Kidney tubule cell (primary cell): ENCODE results near the gene SH3RF3.

Experiments used
- DNase-seq: peaks from one replicate; pipeline ENCODE4 v3.0.0-alpha.2; 2018; ENCODE audit warnings: low spot score

The SH3RF3 gene

DNA sequence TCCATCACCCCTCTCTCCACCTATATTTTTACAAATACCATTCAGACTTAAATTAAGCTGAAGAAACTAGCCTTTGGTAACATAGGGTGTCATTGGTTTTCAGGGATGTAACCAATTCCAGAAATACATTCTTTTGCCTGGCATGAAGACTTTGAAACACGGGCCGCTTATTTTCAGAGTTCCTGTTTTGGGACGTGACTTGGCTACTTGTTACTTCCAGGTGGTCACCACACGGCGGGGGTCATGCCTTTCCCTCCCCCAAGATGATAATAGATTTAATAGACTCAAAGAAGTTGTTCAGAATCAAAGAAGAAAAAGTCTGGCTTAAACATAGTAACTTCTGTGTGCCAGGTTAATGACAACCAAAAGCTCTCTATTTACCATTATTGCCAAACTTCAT is 374.2 kb downstream of the SH3RF3 start:
- DNase-seq, result no peak

DNA sequence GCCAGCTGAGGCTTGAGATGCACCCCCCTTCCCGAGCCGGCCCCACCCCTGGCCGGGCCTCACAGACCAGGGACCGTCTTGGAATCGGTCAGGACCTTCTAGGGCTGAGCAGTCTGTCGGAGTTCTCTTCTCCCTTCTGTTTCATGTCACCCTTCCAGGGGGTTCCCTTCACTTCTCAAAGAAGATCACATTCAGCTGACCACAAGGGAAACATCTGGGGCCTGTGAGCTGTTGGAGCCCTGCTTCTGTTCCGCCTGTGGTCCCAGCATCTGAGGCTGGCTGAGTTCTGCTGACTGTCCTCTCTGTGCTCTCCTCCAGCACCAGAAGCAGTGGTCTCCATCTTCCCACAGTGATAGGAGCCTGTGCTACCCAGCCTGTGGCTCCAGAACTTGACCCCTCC is 378.2 kb downstream of the SH3RF3 start:
- DNase-seq, result no peak

DNA sequence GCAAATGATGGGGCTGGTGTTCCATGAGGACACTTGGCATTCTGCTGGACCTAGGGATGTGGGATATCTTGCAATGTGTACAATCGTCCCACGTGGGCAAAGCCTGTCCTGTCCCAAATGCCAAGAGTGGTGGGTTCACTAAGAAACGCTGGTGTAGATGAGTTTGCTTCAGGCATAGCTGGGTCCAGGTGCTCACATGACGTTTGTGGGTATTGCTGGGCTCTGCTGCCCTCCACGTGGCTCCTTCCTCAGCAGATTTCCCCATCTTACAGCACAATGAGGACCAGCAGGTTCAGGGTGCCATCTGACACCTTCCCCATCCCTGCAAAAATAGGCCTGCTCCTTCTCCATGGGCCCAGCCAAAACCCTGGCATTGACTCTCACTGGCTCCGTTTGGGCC is 378.8 kb downstream of the SH3RF3 start:
- DNase-seq, result no peak

DNA sequence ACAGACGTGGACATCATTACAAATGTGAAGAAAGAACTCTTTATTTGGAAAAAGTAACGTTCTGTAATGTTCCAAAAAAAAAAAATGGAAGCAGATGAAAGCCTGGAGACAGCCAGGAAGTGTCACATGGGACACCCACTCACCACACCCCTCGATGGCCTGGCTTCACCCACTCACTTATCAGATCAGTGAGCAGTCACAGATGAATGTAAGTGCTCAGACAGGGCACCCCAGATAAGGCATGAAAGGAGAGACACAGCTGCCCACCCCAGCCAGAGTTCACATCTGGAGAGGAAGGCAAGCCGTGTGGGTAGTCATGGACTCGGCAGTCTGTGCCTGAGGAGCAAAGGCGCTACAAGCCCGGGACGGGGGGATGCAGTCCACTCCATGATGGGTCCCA is 379.6 kb downstream of the SH3RF3 start:
- no peak for DNase-seq

GRCh38 chr2:109510136-109511028 is 381.4 kb downstream of the SH3RF3 start:
- peak; percentile 75 for DNase-seq

DNA sequence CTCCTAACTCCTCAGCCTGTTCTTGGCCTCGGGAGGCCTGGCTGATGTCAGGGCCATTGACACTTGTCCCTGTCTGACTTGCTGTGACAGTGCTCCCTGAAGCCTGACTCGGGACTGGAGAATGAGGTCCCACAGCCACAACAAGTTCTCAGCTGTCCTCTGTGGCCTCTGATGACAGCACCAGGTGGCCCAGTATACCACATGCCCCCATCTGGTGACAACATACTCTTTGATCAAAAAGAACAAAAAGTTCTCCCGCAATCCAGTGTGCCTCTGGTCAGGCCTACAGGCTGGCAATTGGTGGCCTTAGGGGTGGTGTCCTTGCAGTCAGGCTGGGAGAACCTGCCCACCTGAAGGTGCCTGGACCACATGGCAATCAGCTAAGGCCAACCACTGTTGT is 382.2 kb downstream of the SH3RF3 start:
- no peak for DNase-seq

GRCh38 chr2:109512076-109512475 is 383.1 kb downstream of the SH3RF3 start:
- no peak for DNase-seq

DNA sequence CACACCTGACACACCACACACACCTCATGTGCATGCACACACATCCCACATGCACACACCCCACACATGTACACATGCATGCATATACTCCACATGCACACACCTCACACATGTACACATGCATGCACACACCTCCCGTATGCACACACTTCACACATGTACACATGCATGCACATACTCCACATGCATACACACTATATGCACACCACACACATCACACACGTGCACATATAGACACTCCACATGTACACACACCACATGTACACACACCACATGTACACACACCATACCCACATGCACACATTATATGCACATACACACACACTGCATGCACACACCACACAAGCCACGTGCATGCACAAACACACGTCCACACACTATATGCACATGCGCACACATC is 384.2 kb downstream of the SH3RF3 start:
- DNase-seq, result no peak

DNA sequence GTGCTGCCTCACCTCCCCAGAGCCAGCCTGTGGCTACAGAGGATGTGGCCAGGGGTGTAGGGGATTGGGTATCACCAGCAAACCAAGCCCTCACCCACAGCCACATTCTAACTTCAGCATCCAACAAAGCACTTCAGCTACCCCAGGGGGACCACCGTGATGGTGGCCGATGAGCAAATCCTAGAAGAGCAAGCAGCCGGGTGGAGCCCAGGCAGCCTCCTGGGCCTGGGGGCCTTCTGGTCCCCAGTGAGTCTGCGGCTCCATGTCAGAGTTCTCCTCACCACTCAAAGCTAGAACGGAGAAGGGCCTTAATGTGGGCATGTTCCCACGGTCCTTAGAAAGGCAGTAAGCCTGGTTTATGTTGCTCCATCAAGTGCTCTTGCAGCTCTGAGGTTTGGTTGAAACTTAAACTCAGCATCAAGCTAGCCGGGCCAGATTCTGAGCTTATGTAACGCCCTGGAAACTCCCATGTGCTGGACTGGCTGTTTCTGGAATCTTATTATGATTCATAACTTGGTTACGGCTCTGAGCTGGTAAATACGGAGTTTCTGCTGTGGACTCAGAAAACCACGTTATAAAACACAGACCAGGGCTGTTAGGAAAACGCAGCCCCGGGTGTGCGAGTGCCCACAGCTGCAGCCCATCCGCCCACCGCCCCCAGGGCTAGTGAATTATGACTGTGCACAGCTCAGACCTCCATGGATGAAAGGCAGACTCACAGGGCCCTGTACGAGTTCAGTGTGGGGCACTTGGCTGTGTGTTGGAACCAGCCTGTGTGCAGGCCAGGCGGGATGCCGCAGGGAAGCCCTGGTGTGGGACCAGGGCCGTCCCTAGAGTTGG is 385.0 kb downstream of the SH3RF3 start:
- peak; percentile 72 for DNase-seq

DNA sequence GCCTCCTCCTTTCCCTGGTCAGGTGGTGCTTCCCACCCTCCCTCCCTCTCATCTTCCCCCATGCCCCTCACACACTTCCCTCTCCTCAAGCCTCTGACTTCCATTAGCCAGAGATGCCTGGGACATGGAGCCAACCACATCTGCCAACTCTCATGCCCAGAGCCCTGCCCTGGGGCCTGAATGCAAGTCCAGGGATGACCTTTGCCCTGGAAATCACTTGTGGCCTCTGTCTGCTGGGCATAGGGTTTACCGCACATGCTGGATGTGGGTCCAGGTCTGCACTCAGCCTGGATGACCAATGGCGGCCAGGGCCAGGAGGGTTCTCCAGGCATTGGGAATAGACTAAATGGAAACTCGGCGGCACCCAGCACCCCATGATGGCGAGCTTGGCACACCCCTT is 385.9 kb downstream of the SH3RF3 start:
- no peak for DNase-seq

DNA sequence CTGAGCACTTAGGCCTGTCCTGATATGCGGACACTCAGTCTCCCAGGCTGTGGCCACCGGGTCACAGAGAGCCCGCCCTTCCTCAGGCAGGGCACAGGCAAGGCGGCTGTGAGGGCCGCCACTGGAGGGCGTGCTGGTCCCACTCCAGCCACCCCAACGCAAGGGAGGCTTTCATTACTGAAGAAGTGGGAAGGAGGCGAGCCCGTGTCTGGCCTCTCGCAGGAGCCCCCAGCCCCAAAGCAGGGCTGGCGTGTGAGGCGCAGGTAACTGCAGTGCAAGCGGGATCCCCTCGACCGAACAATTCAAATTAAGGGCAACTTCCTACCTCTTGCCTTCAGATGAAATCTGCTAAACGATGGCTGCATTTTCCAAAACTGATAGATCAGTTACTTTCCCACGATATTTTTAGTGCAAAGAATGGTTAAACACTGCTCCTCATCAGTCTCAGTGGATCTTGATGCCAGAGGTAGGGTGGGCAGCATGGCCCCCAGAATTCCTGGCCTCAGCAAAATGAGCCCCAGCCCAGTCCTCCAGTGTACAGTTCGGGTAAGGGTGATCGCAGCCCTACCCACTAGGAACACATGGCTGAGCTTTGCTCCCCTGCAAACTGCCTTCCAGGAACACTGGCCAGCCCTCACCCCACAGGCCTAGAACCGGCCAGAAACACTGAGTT is 387.6 kb downstream of the SH3RF3 start:
- peak; percentile 65 for DNase-seq

DNA sequence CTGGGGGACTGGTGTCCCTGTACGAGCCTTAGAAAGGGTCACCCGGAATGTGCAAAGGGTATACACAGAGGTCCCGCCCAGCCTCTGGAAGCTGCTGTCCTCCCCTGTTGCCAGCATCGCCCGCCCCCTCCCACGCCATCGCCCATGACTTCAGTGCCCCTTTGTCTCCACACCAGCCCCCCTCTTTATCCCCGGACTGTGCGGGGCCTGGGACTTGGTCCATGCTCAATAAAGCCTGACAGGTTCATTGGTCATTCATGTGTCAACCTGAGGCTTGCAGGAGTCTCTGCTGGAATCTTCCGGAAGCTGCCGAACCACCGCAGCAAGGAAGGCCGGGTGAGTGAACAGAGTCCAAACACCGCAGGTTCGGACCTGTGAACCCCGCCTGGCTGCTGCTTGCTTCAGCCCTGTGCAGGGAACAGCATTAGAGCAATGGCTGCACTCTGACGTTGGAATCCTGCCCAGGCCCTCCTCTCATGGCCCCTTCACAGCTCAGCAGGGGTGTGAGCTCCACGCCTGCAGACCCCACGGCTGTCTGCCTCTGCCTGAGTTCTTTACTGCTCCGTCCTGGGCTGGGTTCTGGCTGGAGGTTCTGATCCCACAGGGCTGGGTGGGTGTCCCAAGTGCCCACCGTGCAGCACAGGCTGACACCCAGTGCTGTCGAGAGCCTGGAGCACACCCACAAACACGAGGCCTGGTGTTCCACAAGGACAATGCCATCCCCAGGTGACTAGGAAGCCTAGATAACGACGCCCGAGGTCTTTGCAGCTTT is 388.3 kb downstream of the SH3RF3 start:
- DNase-seq, result peak; percentile 28

DNA sequence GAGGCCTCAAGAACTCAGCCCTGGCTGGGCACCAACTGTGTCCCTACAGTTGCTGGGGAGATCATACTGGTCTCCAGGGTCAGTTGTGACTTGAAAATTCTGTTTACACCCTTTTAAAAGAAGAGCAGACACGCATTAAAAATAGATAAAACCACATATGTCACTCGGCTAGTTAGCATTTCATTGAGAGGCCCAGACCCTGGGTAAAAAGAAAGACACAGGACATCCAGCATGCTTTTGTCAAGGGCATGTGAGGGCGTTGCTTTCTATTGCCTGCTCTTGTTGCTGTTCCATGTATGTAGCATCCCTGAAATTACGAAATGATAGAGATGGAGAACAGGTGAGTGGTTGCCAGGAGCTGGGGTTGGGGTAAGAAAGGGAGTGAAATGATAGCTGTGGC is 390.5 kb downstream of the SH3RF3 start:
- DNase-seq, result no peak

GRCh38 chr2:109521233-109522062 is 392.4 kb downstream of the SH3RF3 start:
- DNase-seq, result no peak

DNA sequence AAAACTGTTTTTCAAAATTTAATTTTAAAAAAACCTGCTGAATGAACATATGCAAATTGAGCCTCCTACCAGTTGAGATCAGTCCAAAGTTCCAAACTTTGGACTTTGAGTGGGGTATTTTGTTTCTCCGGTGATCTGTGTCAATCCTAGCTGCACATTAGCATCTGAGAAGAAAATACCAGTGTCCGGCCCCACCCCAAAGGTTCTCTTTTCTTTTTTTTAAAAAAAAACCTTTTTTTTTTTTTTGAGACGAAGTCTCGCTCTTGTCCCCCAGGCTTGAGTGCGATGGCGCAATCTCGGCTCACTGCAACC is 393.0 kb downstream of the SH3RF3 start:
- no peak for DNase-seq

GRCh38 chr2:109523121-109523520 is 394.1 kb downstream of the SH3RF3 start:
- no peak for DNase-seq

DNA sequence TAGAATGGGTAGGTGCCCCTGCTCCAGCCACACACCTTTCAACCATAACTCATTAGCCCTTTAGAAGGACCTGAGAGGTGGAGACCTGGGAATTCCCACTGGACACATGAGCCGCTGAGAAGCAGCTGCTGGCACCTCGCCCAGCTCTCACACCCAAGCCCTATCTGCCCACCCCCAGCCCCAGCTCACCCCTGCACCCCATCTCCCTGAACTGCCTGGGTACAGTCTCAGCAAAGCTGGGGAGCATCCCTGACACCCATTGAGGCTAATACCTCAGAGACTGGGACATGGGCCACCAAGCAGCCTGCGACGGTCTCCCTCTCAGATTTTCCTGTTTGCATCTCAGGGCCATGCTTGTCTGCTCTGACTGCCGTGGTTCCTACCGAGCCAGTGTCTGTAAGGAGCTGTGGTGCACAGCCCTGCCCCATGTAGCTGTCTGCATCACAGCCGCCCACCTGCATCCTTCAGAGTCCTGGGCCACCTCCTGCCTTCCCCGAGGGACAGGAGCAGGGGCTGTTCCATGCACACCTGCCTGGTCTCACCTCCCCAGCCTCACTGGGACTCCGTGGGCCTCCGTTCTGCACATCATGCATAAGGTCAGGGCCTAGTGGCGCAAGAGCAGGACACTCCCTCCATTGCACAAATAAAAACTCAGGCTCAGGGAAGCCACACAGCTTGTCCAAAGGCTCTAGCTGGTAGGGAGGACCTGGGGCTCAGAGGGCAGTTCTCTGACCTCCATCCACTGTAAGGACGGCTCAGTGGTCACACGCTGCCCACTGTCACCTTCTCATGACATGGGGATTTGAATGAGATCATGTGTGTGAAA is 394.7 kb downstream of the SH3RF3 start:
- no peak for DNase-seq

DNA sequence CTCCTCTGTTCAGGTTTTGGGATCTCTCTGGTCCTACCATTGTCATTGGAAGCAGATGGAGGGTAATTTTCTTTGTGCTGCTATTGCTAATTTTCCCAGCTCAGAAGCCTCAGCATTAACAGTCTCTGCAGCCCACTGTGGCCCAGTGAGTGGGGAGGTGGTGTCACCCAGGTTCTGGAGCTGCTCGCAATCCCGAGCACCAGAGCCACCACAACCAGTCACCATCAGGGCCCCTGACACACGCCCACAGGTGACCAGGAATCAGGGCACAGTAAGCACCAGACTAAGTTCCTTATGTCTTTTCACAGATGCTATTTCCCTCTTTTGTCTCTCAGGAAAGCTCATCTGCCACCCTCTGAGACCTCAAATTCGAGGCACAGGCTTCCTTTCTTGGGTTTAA is 396.8 kb downstream of the SH3RF3 start:
- DNase-seq, result no peak

GRCh38 chr2:109526442-109526970 is 397.5 kb downstream of the SH3RF3 start:
- DNase-seq, result no peak

- no peak for DNase-seq
Observed at GRCh38 chr2:109527079-109527478, 398.1 kb downstream of the SH3RF3 start.
